A673 (cell line): Measurements from ENCODE around the gene GALNT18. TPM values are rescaled to one million over a fixed set of nuclear protein-coding genes. Genes with fewer than 3 reads are reported as not detected.
"Not testable (repeated sequence)": the region's sequence is repeated elsewhere in the genome, so short reads cannot be mapped to it uniquely, and the experiment has no call there.

Source experiments
- BruUV-seq: library from RNA; stranded (reverse); fragments of 400-500 nt; replicated peaks from 2 replicates; lab custom pipeline; 2021; lab: Mats Ljungman, UMichigan
- CTCF ChIA-PET: fragments of 300-600 bp; sonication (Branson Sonifier 250); formaldehyde crosslinking; loops from one replicate; lab custom pipeline; 2022; ENCODE audit warnings: antibody characterized with exemption; lab: Charles Lee
- POLR2A ChIA-PET: fragments of 300-600 bp; sonication (Branson Sonifier 250); formaldehyde crosslinking; loops from one replicate; lab custom pipeline; 2022; ENCODE audit warnings: antibody characterized with exemption; ENCODE audit not compliant: low non-redundant PET; lab: Charles Lee
- DNase-seq: peaks from one replicate; pipeline ENCODE4 v3.0.0-alpha.2; 2015; ENCODE audit warnings: low spot score
- H3K27ac ChIP-seq: fragments of 200-600 bp; sonication (generic); 2 replicates; pipeline ENCODE4 v1.5.1; 2016; ENCODE audit warnings: mixed run types, low read depth, mild to moderate bottlenecking, mixed read lengths, antibody characterized with exemption, low read length; ENCODE audit not compliant: poor library complexity, severe bottlenecking
- H3K27me3 ChIP-seq: fragments of 200-600 bp; sonication (generic); replicated peaks from 2 replicates; pipeline ENCODE4 v1.6.1; 2017; ENCODE audit warnings: mixed run types, low read depth, mild to moderate bottlenecking, mixed read lengths, antibody characterized with exemption, low read length; ENCODE audit not compliant: insufficient read depth, poor library complexity
- H3K36me3 ChIP-seq: fragments of 200-600 bp; sonication (generic); 2 replicates; pipeline ENCODE4 v1.6.1; 2016; ENCODE audit warnings: mixed run types, mild to moderate bottlenecking, mixed read lengths, antibody characterized with exemption, low read length; ENCODE audit not compliant: insufficient read depth, poor library complexity, severe bottlenecking
- H3K4me1 ChIP-seq: fragments of 200-600 bp; sonication (generic); 2 replicates; pipeline ENCODE4 v1.6.1; 2017; ENCODE audit warnings: mixed run types, mild to moderate bottlenecking, mixed read lengths, antibody characterized with exemption, low read length; ENCODE audit not compliant: insufficient read depth, poor library complexity, severe bottlenecking
- H3K4me3 ChIP-seq: fragments of 200-600 bp; sonication (generic); 2 replicates; pipeline ENCODE4 v1.5.1; 2016; ENCODE audit warnings: low read depth, mixed run types, mild to moderate bottlenecking, mixed read lengths, low read length; ENCODE audit not compliant: poor library complexity, severe bottlenecking
- H3K9me3 ChIP-seq: fragments of 200-600 bp; sonication (generic); 2 replicates; pipeline ENCODE4 v1.6.1; 2016; ENCODE audit warnings: mixed run types, low read depth, mild to moderate bottlenecking, mixed read lengths, antibody characterized with exemption, low read length; ENCODE audit not compliant: poor library complexity, severe bottlenecking
- EZH2 ChIP-seq: fragments of 200-600 bp; sonication (generic); IDR thresholded peaks from 2 replicates; pipeline ENCODE4 v1.6.1; 2017; ENCODE audit warnings: borderline replicate concordance, low read depth, mild to moderate bottlenecking, mixed read lengths, antibody characterized with exemption, low read length; ENCODE audit not compliant: poor library complexity, severe bottlenecking
- intact Hi-C: fragments of 100-400 bp; cut with micrococcal nuclease; formaldehyde crosslinking; loops from one replicate; pipeline ENCODE4 v1.10.0; 2022; ENCODE audit not compliant: unreplicated experiment
- total RNA-seq: library from RNA; stranded (reverse); gene quantifications from 2 replicates; pipeline ENCODE4 v1.2.3, GENCODE V29; 2021
- TF ChIP-seq, protein P1 (sequence below): fragments of 300-800, 200-600 bp; sonication (generic); conservative IDR thresholded peaks from 2 replicates; pipeline ENCODE4 v1.5.1; 2017; ENCODE audit warnings: low read depth, mild to moderate bottlenecking, antibody characterized with exemption, low read length, moderate library complexity, mixed read lengths

Gene GALNT18
- total RNA-seq, 1 experiment from 2014 or later: 0.37 TPM

DNA sequence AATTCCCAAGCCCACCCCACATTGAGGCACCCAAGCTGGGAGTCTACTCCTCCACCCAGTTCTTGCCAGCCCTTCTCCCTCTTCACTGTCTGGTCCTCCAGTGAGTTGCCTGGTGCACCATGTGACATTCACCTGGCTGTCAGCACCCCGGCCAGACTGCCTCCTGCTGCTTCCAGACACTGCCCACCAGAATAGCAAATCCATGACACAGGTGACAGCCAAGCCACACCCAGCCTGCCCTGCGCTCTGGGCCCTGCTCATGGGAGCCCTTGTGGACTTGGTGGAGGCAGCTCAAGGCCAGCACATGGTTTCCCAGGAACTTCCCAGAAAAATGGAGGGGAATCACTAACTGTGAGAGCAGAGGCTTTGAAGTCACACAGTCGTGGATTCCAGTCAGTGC is 172.5 kb downstream of the GALNT18 start:
- H3K36me3 ChIP-seq: no peaks in the 10 kb centered on the region
- POLR2A ChIA-PET: no interaction called here
- intact Hi-C loops: no loop called here
- TF ChIP-seq, protein P1, sequence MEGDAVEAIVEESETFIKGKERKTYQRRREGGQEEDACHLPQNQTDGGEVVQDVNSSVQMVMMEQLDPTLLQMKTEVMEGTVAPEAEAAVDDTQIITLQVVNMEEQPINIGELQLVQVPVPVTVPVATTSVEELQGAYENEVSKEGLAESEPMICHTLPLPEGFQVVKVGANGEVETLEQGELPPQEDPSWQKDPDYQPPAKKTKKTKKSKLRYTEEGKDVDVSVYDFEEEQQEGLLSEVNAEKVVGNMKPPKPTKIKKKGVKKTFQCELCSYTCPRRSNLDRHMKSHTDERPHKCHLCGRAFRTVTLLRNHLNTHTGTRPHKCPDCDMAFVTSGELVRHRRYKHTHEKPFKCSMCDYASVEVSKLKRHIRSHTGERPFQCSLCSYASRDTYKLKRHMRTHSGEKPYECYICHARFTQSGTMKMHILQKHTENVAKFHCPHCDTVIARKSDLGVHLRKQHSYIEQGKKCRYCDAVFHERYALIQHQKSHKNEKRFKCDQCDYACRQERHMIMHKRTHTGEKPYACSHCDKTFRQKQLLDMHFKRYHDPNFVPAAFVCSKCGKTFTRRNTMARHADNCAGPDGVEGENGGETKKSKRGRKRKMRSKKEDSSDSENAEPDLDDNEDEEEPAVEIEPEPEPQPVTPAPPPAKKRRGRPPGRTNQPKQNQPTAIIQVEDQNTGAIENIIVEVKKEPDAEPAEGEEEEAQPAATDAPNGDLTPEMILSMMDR: no peak
- TF ChIP-seq EZH2: no peak
- BruUV-seq: no TSS peak
- H3K4me3 ChIP-seq: no peak overlapping the region
- CTCF ChIA-PET: no interaction called here
- H3K27ac ChIP-seq: no peak overlapping the region
- no peak for DNase-seq
- no peaks in the 10 kb centered on the region for H3K4me1 ChIP-seq
- no peaks in the 10 kb centered on the region for H3K27me3 ChIP-seq
- no peaks in the 10 kb centered on the region for H3K9me3 ChIP-seq

DNA sequence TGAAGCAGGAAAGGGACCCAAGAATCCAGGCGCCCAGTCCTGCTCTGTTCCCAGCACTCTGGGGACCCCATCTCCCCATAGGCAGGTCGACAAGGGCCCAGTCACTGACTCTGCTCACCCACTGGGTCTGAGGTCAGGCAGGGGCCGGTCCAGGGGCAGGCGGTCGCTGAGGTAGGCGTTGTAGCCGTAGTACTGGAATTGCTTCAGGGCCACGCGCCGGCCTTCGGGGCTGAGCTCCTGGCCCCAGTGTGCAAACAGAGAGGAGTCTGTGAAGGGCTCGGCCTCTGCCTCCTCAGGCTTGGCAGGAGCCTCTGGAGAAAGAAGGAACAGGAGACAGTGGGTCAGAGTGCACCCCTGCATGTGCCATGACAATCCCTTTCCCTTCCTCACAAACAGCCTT is 173.2 kb downstream of the GALNT18 start:
- no peaks in the 10 kb centered on the region for H3K27me3 ChIP-seq
- no peak overlapping the region for H3K27ac ChIP-seq
- intact Hi-C loops: no loop called here
- H3K4me1 ChIP-seq: no peaks in the 10 kb centered on the region
- TF ChIP-seq EZH2: no peak
- TF ChIP-seq, protein P1: no peak
- no peaks in the 10 kb centered on the region for H3K9me3 ChIP-seq
- ChIA-PET CTCF (no interaction called here), POLR2A (no interaction called here)
- no TSS peak for BruUV-seq
- H3K36me3 ChIP-seq: no peaks in the 10 kb centered on the region
- no peak for DNase-seq
- no peak overlapping the region for H3K4me3 ChIP-seq

DNA sequence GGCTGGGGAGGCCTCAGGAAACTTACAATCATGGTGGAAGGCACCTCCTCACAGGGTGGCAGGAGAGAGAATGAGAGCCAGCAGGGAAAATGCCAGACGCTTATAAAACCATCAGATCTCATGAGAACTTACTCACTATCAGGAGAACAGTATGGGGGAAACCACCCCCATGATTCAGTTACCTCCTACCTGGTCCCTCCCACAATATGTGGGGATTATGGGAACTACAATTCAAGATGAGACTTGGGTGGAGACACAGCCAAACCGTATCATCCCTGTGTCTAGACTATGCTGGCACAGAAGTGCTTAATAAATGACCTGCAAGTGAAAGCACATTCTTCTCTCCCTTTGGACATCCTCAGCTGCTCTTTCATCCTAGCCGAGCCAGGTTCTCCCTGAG is 174.2 kb downstream of the GALNT18 start:
- DNase-seq, H3K27ac ChIP-seq, intact Hi-C loops, CTCF ChIA-PET, H3K4me3 ChIP-seq, H3K36me3 ChIP-seq, H3K9me3 ChIP-seq, H3K27me3 ChIP-seq, H3K4me1 ChIP-seq, POLR2A ChIA-PET, BruUV-seq: not testable (repeated sequence)

DNA sequence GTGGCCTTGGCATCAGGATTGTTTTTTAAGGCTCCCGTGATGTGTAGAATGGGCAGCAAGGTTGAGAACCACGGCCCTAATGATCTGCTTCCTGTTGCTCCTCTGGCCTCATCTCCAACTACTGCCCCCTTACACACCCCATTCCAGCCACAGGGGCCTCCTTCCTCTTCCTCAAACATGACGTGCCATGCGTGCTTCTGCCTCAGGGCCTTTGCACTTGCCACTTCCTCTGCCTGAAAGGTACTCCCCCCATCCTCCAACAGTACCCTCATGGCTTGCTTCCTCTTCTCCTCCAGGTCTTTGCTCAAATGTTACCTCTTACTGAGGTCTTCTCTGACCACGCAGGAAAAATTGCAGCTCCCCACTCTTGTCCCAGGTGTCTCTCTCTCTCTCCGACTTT is 174.8 kb downstream of the GALNT18 start:
- no peak for DNase-seq
- ChIA-PET CTCF (no interaction called here), POLR2A (no interaction called here)
- no peaks in the 10 kb centered on the region for H3K9me3 ChIP-seq
- H3K27ac ChIP-seq: no peak overlapping the region
- intact Hi-C loops: no loop called here
- no peaks in the 10 kb centered on the region for H3K36me3 ChIP-seq
- H3K4me3 ChIP-seq: no peak overlapping the region
- no peaks in the 10 kb centered on the region for H3K27me3 ChIP-seq
- H3K4me1 ChIP-seq: no peaks in the 10 kb centered on the region
- no TSS peak for BruUV-seq
- TF ChIP-seq, protein P1: no peak
- TF ChIP-seq EZH2: no peak
